DMS153 (cell line): Measurements from ENCODE around the gene ZGPAT.

Source experiments
- DNase-seq: peaks from one replicate; lab custom pipeline; 2025; lab: John Stamatoyannopoulos, UW

Gene ZGPAT

DNA sequence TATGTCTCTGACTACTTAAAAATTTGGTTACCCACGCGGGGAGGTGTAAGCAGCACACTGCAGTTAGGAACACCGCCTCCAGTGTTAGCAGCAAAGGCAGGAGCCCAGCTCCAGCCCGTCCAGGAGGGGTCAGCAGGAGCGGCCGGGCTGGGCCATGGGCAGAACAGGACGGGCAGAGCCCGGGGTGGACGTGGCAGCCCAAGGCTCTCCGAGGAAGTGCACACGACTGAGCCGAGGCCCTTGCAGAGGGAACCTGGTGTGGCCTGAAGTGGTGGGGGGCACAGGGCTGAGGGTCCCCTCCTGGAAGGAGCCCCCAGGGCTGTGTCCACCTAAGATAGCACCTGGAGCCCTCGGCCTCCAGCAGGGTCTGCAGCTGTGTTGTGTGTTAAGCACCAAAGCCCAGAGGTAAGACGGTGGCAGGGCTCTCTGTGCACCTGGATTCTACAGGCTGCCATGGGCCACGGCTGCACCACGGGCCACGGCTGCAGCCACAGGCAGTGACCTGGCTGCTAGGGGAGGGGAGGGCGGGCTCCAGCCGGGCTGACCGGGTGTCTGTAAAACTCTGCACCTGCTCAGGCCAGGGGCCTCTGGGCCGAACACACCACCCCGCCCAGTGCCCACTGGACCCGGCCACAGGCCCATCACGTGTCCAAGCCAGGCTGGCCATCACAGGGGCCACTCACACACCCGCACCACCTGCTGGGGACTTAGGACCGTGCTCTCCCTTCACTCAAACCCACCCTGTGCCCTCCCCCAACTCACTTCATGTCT is 38.3 kb downstream of the ZGPAT start:
- no peak for DNase-seq

DNA sequence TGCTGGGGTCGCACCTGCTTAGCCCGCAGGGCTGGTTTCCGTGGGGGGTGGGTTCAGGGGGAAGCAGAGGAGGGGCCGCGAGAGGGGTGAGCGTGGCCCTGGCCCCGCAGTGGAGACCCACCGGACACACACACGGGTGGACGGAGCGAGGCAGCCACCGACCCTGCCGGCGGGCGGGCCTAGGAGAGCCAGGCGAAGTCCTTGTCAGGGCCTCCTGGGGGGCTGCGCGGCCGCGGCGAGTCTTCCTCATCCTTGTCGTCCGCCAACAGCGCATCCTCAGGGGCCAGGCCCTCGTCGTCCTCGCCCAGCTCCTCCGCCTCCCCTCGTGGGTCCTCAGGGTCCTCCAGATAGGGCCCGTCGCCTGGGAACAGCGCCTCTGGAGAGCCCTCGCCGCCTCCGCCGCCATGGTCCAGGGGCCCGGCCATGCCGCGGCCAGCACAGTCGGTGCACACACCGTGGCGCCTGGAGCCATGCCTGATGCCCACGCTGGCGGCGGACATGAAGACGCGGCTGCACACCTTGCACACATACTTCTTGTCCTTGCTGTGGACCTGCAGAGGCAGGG is 39.0 kb downstream of the ZGPAT start:
- DNase-seq, result no peak

DNA sequence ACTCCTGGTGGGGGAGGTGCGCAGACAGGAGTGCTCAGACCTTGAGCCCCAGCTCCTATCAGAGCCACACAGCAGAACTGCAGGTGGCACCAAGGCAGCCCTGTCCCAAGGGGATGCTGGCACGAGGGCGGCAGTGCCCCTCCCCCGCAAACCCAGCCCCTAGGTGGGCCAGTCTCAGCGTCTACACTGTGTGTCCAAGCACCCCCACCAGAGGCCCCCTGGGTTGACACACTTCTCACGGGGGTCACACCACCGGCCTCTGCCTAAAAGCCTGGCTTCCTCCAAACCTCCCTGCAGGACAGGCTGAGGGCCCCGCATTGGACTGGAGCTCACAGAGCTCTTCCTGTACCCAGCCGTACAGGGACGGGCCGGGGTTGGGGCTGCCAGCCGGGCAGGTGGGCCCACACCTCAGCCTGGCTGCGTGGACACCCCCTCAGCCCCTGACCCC is 39.8 kb downstream of the ZGPAT start:
- no peak for DNase-seq

DNA sequence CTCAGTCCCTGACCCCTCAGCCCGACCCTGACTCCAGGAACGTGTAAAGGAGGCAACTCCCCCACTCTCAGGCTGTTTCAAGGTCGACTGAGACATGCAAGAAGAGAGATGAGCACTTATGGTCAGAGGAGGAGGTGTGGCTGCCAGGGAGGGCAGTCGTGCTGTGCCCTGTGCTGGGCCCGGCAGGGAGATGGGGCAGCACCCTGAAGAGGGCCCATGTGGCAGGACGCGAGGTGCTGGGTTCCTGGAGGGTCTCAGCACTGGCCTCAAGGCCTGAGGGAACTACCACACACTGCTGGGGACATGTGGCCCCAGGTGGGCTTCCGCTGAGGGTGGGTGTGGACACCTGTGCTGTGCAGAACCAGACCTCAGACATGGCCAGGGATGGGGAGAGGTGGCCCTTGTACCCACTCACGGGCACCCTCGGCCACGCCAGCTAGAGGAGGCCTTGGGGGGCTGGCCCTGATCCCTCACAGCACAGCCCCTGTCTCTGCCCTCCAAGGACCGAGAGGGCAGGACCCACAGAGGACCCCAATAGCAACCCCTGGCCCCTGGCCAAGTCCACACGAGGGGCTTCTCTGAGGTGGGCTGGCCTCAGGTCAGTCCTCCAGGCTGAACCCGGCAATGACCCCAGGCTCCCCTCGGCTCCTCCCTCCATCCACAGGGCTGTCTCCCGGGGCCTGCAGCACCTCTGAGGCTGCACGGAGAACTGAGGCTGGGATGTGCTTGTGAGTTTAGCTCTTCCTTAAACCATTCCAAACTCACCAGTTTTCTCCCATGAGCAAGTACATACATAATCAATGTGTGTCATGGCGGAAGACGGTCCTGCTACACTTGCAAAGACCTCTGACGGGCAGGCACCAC is 40.5 kb downstream of the ZGPAT start:
- no peak for DNase-seq

DNA sequence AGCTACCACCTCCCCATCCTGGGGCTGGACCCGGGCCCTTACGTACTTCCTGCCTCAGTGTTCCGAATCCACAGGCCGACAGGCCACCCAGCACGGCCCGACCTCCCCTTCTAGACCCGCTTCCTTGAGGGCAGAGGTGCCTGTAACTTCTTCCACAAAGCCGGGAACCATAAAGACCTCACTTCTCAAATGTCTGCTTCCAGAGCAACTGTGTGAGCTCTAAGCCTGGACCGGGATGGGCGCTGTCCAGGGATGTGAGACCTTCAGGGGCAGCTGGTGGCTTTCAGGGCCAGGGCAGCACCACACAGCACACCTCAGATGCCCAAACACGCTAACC is 41.1 kb downstream of the ZGPAT start:
- no peak for DNase-seq

DNA sequence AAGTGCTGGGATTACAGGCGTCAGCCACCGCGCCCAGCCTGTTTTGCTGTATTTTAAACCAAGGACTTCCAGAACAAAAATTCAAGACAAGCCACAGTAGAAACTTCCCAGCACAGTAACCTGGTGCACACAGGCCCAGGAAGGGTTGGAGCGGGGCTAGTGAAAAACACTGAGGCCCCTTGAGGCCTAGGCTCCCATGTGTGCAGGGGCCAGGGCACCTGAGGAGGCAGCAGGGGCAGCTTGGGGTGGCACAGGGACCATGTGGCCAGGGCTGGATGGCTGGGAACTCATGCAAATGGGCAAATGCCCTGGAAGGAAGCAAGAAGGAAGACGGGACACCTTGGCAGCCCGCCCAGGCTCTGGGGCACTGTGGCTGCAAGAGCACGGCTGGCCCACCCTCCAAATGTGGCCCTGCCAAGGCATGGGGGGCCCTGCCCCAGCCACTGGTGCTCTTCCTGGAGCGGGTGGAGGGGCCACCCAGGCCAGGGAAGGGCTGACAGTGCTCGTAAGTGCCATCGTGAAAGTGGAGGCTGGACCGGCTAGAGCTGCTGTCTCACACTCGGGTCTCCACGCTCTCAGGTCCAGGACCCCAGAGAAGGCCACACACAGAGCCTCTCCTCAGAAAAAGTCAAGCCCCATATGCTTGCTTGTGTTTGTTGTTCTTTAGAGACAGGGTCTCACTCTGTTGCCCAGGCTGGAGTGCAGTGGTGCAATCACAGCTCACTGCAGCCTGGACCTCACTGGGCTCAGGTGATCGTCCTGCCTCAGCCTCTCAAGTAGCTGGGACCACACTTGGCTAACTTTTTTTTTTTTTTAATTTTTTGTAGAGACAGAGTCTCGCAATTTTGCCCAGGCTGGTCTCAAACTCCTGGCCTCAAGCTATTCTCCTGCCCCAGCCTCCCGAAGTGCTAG is 42.0 kb downstream of the ZGPAT start:
- no peak for DNase-seq

DNA sequence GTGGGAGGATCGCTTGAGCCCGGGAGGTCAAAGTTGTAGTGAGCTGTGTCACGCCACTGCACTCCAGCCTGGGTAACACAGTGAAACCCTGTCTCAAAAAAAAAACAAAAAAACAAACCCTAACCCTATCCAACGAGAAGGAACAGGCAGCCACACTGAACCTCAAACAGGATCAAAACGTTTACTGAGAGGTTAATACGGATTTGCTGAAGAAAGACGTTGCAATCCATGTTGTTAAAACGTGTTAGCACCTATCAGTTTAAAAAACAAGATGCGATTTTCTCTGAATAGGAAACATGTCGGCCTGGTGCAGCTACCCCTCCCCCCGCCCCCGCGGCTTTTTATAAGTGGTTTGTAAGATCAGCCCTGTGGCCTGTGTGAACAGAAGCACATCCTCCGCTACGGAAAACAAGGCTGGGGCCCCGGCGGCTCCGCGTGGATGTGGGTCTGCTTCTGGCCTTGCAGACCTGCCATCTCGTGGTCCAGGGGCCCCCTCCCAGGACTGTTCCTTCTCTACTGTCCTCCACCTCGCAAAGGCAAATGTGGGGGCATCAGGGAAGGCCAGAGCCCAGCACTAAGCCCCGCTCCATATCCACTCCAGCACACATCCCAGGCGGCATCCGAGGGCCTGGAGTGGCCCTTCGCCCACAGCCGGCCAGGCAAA is 43.1 kb downstream of the ZGPAT start:
- no peak for DNase-seq

DNA sequence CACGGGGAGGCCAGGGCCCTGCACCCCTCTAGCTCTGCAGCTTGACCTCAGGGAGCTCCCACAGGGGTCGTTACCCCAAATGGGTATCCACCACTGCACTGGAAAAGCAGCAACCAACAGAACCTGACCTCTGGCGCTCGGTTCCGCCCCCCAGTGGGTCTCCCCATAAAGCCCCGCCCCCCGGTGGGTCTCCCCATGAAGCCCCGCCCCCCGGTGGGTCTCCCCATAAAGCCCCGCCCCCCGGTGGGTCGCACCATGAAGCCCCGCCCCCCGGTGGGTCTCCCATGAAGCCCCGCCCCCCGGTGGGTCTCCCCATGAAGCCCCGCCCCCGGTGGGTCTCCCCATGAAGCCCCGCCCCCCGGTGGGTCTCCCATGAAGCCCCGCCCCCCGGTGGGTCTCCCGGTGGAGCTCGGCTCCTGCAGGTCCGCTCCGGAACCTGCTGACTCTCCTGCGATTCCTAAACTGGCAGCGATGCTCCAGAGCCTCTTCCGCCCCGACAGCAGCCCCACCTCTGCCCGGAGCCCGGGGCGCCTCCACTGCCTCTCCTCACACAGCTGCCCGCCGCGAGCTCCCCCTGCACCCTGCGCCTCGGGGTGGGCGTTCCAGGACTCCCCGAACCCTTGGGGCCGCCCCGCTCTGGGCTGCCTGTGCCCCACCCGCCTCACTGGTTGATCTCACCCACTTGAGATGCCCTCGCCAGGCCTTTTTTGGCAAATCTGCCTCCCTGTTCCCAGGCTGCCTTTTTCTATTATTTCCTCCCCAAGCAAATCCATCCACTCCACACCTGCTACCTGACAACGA is 43.8 kb downstream of the ZGPAT start:
- peak; percentile 30 for DNase-seq

DNA sequence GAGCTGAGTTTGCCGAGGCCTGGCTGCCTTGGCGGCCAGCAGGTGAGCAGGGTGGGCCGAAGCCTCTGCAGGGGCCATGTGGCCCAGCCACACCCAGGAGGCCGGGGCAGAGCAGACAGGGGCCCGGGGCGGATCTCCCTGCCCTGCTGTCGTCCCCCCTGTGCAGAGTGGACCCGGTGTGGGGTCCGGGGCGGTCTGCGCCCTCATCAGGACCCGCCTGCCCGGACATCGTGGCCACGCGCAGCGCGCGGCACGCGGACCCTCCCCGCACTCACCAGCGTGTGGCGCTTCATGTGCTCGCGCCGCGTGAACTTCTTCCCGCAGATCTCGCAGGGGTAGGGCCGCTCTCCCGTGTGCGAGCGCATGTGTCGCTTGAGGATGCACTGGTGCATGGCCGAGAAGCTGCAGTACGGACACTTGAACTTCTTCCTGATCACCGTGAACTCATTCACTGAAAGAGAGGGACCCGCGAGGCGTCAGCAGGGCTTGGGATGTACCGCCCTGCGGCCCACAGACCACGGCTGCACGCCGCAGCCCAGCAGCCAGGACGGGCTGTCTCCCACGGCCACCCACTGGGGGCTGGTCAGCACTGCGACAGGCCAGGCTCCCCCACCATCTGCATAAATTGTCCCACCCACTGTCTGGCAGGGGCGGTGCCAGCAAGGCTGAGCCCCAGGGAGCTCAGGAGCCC is 44.7 kb downstream of the ZGPAT start:
- DNase-seq, result no peak

DNA sequence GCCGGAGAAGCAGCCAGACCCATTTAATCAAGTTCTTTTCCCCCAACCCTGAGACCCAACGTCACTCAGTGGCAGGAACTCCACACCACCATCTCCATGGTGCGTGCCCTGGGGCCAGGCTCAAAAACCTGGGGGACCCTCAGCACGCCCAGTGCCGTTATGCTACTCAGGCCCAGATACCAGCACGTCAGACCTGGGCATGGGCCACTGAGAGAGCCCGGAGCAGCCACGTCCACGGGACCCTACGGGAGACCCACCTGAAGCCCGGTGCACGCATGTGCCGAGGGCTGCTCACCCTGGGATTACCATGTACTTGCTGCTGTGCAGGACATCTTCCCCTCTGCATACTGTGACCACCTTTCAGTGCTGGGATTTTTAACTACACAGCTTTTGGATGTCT is 45.5 kb downstream of the ZGPAT start:
- no peak for DNase-seq

DNA sequence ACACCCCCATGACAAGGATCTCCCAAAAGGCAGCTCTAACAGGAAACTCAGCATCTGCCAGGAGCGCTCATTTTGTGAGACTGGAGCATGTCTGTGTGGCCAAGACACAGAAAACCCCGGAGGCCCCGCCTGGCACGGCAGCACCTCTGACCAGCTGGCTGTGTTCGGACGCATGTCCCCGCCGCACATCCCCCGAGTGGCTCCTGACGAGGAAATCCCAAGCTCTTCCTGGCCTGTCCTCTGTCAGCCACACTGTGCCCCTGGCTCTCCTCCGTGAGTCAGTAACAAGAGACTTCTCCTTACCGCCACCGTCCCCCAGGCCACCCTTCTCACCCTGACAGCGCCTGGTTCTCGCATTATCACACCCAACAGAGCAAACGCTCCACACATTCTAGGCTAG is 46.2 kb downstream of the ZGPAT start:
- no peak for DNase-seq

DNA sequence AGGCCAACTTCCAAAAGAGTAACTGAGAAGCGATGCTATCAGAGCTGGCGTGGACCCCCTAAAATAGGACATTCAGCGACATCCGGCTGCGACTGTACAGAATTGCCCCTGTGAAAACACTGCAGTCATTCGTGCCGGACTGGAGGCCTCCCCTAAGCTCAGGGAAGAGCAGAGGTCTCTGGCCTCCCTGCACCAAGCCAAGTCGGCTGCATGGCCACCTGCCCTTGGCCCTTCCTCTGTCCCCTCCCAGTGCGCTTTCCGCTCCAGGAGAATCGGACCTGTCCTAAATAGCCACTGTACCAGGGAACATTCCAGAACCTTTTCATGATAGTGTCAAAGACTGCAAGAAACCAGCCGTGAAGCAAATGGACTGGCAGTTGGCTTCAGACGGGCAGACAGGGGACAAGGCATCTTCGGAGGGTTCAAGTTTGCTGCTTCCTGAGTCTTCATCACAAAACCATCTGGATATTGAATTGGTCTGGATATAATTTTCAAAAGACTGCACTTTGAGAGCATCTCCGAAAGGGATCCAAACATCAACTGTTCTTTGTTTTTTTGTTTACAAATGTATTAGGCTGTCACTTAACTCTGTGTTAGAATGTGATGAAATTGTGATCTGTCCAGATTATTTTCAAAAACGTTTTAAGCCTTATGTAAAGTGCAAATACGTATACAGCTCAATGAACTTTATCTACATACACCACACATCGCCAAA is 48.3 kb downstream of the ZGPAT start:
- no peak for DNase-seq

DNA sequence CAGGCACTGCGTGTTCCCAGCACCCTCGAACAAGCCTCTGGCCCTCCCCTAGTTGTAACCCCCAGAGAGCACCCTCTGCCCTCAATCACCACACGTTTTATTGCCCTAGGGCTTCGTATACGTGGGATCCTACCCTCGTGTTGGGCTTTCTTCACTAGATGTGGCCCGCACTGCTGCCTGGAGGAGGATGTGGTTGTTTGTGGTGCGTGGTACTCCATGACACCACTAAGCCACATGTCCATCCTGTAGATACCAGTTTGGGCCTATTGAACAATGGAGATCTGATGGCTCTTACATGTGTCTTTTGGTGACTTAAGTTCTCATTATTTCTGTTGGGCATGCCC is 48.8 kb downstream of the ZGPAT start:
- DNase-seq, result no peak

DNA sequence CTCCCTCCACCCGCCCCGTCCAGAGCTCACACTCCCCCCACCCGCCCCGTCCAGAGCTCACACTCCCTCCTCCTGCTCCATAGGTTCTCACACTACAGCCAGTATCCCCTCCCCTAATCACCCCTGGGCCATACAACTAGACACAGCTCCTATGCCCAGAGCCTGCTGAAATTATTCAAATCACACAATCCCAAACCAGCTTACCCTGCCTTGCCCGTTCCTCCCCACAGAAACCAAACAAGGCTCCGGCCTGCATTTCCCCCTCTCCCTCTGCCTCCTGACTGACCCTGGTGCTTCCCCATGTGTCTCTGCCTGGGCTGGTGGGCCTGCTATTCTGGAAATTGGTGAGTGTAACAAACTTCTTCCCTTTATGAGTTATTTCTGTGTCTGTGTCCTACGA is 50.3 kb downstream of the ZGPAT start:
- no peak for DNase-seq

DNA sequence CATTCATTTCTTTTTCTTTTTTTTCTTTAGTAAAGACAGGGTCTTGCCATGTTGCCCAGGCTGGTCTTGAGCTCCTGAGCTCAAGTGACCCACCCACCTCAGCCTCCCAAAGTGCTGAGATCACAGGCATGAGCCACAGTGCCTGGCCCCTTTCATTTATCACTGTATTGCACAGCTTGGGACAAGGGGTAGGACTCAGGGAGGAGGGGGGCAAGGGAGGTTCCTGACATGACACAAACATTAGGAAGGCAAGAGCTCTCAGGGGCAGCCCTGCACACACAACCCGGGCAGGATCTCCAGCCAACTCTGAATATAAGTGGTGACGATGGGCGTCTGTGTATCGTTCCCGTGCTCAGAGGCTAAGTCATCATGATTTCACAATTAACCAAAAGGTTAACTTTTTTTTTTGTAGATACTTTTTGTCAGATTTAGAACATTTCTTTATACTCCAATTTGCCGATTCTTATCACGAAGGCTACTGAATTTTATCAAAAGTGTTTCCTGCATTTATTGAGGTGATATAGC is 51.6 kb downstream of the ZGPAT start:
- DNase-seq, result no peak

DNA sequence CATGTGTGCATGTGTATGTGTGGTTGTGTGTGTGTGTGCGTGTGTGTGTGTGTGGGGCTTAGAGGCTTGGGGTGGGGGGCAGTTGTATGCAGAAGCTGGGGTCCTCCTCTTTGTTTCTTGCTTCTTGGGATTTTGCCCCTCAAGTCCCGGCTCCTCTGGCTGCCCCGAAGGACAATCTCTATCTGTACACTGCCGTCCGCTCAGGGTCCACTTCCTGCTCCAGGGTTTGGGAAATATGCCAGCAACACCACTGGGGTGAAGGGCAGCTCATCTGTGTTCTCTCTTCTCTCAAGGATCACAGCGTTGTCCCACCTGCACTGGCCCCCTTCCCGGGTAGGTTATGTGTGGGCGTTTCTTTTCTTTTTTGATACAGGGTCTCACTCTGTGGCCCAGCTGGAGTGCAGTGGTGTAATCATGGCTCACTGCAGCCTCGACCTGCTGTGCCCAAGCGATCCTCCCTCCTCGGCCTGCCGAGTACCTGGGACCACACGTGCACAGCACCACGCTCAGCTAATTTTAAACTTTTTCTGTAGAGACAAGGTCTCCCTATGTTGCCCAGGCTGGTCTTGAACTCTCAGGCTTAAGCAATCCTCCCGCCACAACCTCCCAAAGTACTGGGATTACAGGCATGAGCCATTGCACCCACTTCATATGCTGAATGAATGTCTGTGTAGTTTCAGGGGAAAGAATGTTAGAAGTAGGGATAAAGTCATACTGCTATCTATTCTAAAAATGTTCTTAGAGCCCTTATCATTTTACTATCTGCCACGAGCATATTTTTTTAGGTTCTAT is 57.4 kb downstream of the ZGPAT start:
- DNase-seq, result no peak

DNA sequence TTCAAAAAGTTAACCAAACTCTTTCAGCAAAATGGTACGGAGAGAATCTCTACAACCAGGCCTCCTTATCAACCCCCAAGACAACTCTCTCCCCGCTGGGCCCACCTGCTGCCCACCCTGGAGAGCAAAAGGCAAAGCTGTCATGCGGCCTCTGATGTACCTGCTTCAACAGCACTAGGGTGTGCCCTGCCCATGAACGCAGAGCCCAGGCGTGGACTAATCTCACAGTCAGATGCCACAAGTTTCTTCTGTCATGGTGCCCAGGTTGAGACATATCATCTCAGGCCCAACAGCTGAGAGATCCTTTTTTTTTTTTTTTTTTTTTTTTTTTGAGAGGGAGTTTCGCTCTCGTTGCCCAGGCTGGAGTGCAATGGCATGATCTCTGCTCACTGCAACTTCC is 58.1 kb downstream of the ZGPAT start:
- DNase-seq, result no peak

DNA sequence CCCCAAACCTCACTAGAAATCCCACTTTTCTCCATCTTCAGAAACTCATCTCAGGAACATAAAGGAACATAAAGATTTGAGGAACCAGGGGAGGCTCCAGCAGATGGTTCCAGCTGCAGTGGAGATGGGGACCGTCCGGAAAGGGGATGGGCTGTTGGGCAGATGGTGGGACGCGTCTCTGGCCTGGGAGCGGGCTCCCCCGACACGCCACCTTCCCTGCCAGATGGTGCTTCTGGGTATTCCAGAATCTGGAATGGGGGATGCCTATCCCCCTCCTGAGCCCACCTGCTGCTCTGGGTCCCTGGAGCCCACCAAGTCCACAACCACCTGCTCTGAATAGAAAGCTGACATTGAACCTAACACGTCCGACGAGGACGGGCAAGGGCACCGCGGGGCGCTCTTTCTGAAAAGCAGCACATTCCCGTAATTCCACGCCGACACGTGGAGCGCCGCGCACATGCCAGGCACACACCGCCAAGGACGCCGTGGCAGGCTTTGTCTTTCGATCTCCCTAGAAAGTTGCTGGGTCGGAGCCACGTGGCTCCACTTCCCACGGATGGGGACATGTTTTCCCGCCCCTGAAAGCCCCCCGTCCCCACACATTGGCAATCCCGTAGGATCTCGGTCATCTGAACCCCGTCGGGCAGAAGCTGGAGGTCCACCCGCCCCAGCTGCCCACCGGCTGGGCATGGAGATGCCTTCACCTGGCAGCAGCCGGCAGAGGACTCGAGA is 59.0 kb downstream of the ZGPAT start:
- no peak for DNase-seq
